Endothelial cell of umbilical vein (primary cell): ENCODE measurements around the gene SPIRE1. TPM values are rescaled to one million over a fixed set of nuclear protein-coding genes. Genes with fewer than 3 reads are reported as not detected.

Source experiments
- BruUV-seq: library from RNA; stranded (reverse); fragments of 400-500 nt; replicated peaks from 2 replicates; lab custom pipeline; 2021; lab: Mats Ljungman, UMichigan
- CTCF ChIA-PET: fragments of 300-600, 350-600 bp; sonication (Branson Sonifier 250); formaldehyde crosslinking; loops from one replicate; lab custom pipeline; 2021; ENCODE audit warnings: antibody characterized with exemption, inconsistent platforms; lab: Charles Lee
- POLR2A ChIA-PET: fragments of 300-600, 350-600 bp; sonication (Branson Sonifier 250); formaldehyde crosslinking; loops from one replicate; lab custom pipeline; 2021; ENCODE audit warnings: antibody characterized with exemption, inconsistent platforms; lab: Charles Lee
- DNase-seq: peaks from one replicate; pipeline ENCODE4 v3.0.0-alpha.2; 2011; ENCODE audit warnings: low read depth, low spot score
- FAIRE-seq: peaks from 2 replicates; lab custom pipeline; 2011; peaks lifted over from hg19 to GRCh38; lab: Jason Lieb, UNC
- H2AFZ ChIP-seq: 2 replicates; pipeline ENCODE4 v1.6.0; 2012; ENCODE audit warnings: low read depth, low read length, control low read depth, inconsistent platforms
- H3K27ac ChIP-seq: 2 replicates; pipeline ENCODE4 v1.5.1; 2011; ENCODE audit warnings: low read depth, mild to moderate bottlenecking, control low read depth, low read length, moderate library complexity; ENCODE audit not compliant: insufficient read depth
- H3K27me3 ChIP-seq, 2 experiments: 2 replicates each; pipeline versions ENCODE4 v1.6.0 to v1.6.1; 2011; ENCODE audit warnings: low read length in 2 of 2, mixed read lengths in 1 of 2; ENCODE audit not compliant: control insufficient read depth in 2 of 2, insufficient read depth in 2 of 2
- H3K36me3 ChIP-seq, 2 experiments: 2 replicates in 1 of 2; 3 replicates in 1 of 2; pipeline ENCODE4 v1.5.1; 2011; ENCODE audit warnings: low read length in 2 of 2, mild to moderate bottlenecking in 1 of 2, moderate library complexity in 1 of 2; ENCODE audit not compliant: control insufficient read depth in 2 of 2, insufficient read depth in 2 of 2; ENCODE audit errors: extremely low read depth in 1 of 2
- H3K4me1 ChIP-seq: 3 replicates; pipeline ENCODE4 v1.5.1; 2011; ENCODE audit warnings: mild to moderate bottlenecking, low read length; ENCODE audit not compliant: control insufficient read depth, insufficient read depth; ENCODE audit errors: extremely low read depth
- H3K4me2 ChIP-seq: 2 replicates; pipeline ENCODE4 v1.6.1; 2011; ENCODE audit warnings: low read length, control low read depth, mixed read lengths; ENCODE audit not compliant: insufficient read depth
- H3K4me3 ChIP-seq, 3 experiments: fragments of 200-600 bp in 1 of 3; sonication (generic), shearing (Covaris generic) in 1 of 3; replicated peaks in 1 of 3; 2 replicates each; pipeline ENCODE4 v1.5.1; 2011 to 2016; ENCODE audit warnings: control low read depth in 3 of 3, low read length in 3 of 3, mild to moderate bottlenecking in 2 of 3, inconsistent platforms in 1 of 3, low read depth in 1 of 3, moderate library complexity in 1 of 3; ENCODE audit not compliant: insufficient read depth in 1 of 3
- H3K79me2 ChIP-seq: 2 replicates; pipeline ENCODE4 v1.6.0; 2012; ENCODE audit warnings: low read length, inconsistent platforms; ENCODE audit not compliant: control insufficient read depth, insufficient read depth
- H3K9ac ChIP-seq: replicated peaks from 2 replicates; pipeline ENCODE3; 2011; ENCODE audit warnings: low read length, control low read depth; ENCODE audit not compliant: insufficient read depth; ENCODE audit errors: extremely low read depth
- H3K9me1 ChIP-seq: replicated peaks from 3 replicates; pipeline ENCODE4 v1.6.0; 2011; ENCODE audit warnings: mild to moderate bottlenecking, low read length; ENCODE audit not compliant: control insufficient read depth, insufficient read depth; ENCODE audit errors: extremely low read depth
- H3K9me3 ChIP-seq: replicated peaks from 2 replicates; pipeline ENCODE4 v1.5.1; 2012; ENCODE audit warnings: low read length, inconsistent platforms; ENCODE audit not compliant: control insufficient read depth, insufficient read depth
- H4K20me1 ChIP-seq: replicated peaks from 2 replicates; pipeline ENCODE3; 2011; ENCODE audit warnings: mild to moderate bottlenecking, low read length; ENCODE audit not compliant: control insufficient read depth, insufficient read depth; ENCODE audit errors: extremely low read depth
- CTCF ChIP-seq, 2 donors: IDR thresholded peaks; 1 replicate in 1 of 2; 2 replicates in 1 of 2; pipeline ENCODE4 v1.5.1; 2011; ENCODE audit warnings: low read length in 2 of 2, mild to moderate bottlenecking in 2 of 2, moderate library complexity in 2 of 2, control low read depth in 1 of 2, inconsistent platforms in 1 of 2, low read depth in 1 of 2; ENCODE audit not compliant: insufficient read depth in 1 of 2; ENCODE audit errors: extremely low read depth in 1 of 2
- EZH2 ChIP-seq: IDR thresholded peaks from 2 replicates; pipeline ENCODE4 v1.6.1; 2012; ENCODE audit warnings: borderline replicate concordance, low read depth, mild to moderate bottlenecking, moderate library complexity, low read length, inconsistent platforms; ENCODE audit not compliant: severe bottlenecking
- FOS ChIP-seq: IDR thresholded peaks from 2 replicates; pipeline ENCODE4 v1.6.1; 2011; ENCODE audit warnings: mild to moderate bottlenecking, low read length, moderate library complexity, borderline replicate concordance; ENCODE audit not compliant: insufficient read depth
- GATA2 ChIP-seq: IDR thresholded peaks from 2 replicates; pipeline ENCODE4 v1.7.0; 2011; ENCODE audit warnings: low read depth, mild to moderate bottlenecking, moderate library complexity, mixed read lengths, low read length; ENCODE audit not compliant: insufficient read length, insufficient read depth
- JUN ChIP-seq: IDR thresholded peaks from 2 replicates; pipeline ENCODE4 v1.6.1; 2011; ENCODE audit warnings: borderline replicate concordance, low read depth; ENCODE audit not compliant: insufficient read length, insufficient read depth
- MYC ChIP-seq: IDR thresholded peaks from one replicate; pipeline ENCODE4 v1.6.1; 2011; ENCODE audit warnings: mild to moderate bottlenecking, low read depth, low read length
- POLR2A ChIP-seq: IDR thresholded peaks from 2 replicates; pipeline ENCODE4 v1.6.1; 2012; ENCODE audit warnings: low read depth, mild to moderate bottlenecking, control low read depth, low read length
- POLR2AphosphoS5 ChIP-seq: IDR thresholded peaks from 2 replicates; pipeline ENCODE4 v1.6.1; 2012; ENCODE audit warnings: low read depth, mild to moderate bottlenecking, control low read depth, low read length, moderate library complexity; ENCODE audit not compliant: insufficient read depth
- dilution Hi-C: fragments of 300-500 bp; cut with MboI; formaldehyde crosslinking; loops from one replicate; pipeline ENCODE4 v1.15.0; 2019; ENCODE audit warnings: low sequenced_read_pairs; ENCODE audit not compliant: extremely low pct_ligation_motif_present
- intact Hi-C: fragments of 100-400 bp; cut with micrococcal nuclease; formaldehyde crosslinking; loops from one replicate; pipeline ENCODE4 v1.10.0; 2022
- polyA plus RNA-seq, 4 experiments: library from polyadenylated mRNA; depleted of rRNA in 3 of 4; stranded (reverse) in 3 of 4; unstranded in 1 of 4; fragments of >200 nt; gene quantifications; 2 replicates each; pipeline versions ENCODE4 v1.2.1 to v1.2.3, GENCODE V29; 2011 to 2012; ENCODE audit warnings: missing spikeins in 1 of 4
- total RNA-seq: library from RNA; stranded (reverse); gene quantifications from 2 replicates; pipeline ENCODE4 v1.2.3, GENCODE V29; 2021
- TF ChIP-seq, protein P1 (sequence below): IDR thresholded peaks from 2 replicates; pipeline ENCODE4 v1.6.1; 2011; ENCODE audit not compliant: insufficient read depth, insufficient read length

The SPIRE1 gene
- total and polyA plus RNA-seq, 2 donors (not counting 3 experiments of a cell fraction or from before 2014, with no cell fraction given): 13.1 to 44.0 TPM

- H3K9me3 ChIP-seq: no peaks in the 10 kb centered on the region
- no peaks in the 10 kb centered on the region for H3K4me1 ChIP-seq
- H2AFZ ChIP-seq: no peak overlapping the region
- no peaks in the 10 kb centered on the region for H4K20me1 ChIP-seq
- CTCF ChIA-PET: interaction anchor here (1.4 kb wide), 1 partner anchor 11 kb away, joined by 3 read pairs; no protein-coding TSS in a partner anchor
- BruUV-seq: no TSS peak
- TF ChIP-seq GATA2 (no peak), POLR2AphosphoS5 (no peak), JUN (no peak), POLR2A (no peak), FOS (no peak), CTCF (IDR thresholded peaks at IDR 0.05; ENCODE audit: extremely low read depth in 1 of 2, insufficient read depth in 1 of 2, low read depth in 1 of 2, low read length in 2 of 2) (no peak), MYC (no peak), EZH2 (no peak)
- TF ChIP-seq, protein P1, sequence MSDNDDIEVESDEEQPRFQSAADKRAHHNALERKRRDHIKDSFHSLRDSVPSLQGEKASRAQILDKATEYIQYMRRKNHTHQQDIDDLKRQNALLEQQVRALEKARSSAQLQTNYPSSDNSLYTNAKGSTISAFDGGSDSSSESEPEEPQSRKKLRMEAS: no peak
- DNase-seq (no peak), FAIRE-seq (no peak)
- peaks cover 0 to 3% of the 10 kb centered on the region in 2 experiments for H3K36me3 ChIP-seq
- no peak overlapping the region for H3K9ac ChIP-seq
- no peaks in the 10 kb centered on the region for H3K9me1 ChIP-seq
- H3K27me3 ChIP-seq: no peaks in the 10 kb centered on the region
- intact Hi-C loops: no loop called here
- no peak overlapping the region for H3K4me3 ChIP-seq
- no peak overlapping the region for H3K4me2 ChIP-seq
- H3K79me2 ChIP-seq: no peaks in the 10 kb centered on the region
- no peak overlapping the region for H3K27ac ChIP-seq
- dilution Hi-C loops: no loop called here
- POLR2A ChIA-PET: no interaction called here
Observed at GRCh38 chr18:12668041-12668440, 10.1 kb upstream of the SPIRE1 start.
